Activated T-helper 17 cell treated with anti-CD3 and anti-CD28 coated beads, Interleukin-2, amount 50 U/mL, for 72 hours (primary cell): ENCODE measurements around the gene DNAH10. TPM values are rescaled to one million over a fixed set of nuclear protein-coding genes. Genes with fewer than 3 reads are reported as not detected.

Experiments
- ATAC-seq: fragments of 150-1000 bp; cut with Tn5 transposase; replicated peaks from 2 replicates; pipeline ENCODE4 v1.10.0; 2021; ENCODE audit warnings: mild to moderate bottlenecking, moderate library complexity
- H3K27ac Mint-ChIP-seq: one replicate; pipeline ENCODE4 v1.8.0; 2022; ENCODE audit warnings: mixed read lengths
- H3K27me3 Mint-ChIP-seq: one replicate; pipeline ENCODE4 v1.8.0; 2022; ENCODE audit warnings: mixed read lengths
- H3K36me3 Mint-ChIP-seq: one replicate; pipeline ENCODE4 v1.8.0; 2022; ENCODE audit warnings: low read depth, mild to moderate bottlenecking, mixed read lengths
- H3K4me1 Mint-ChIP-seq: one replicate; pipeline ENCODE4 v1.8.0; 2022; ENCODE audit warnings: mixed read lengths
- H3K4me3 Mint-ChIP-seq: one replicate; pipeline ENCODE4 v1.8.0; 2022; ENCODE audit warnings: mild to moderate bottlenecking, mixed read lengths
- H3K9me3 Mint-ChIP-seq: one replicate; pipeline ENCODE4 v1.8.0; 2022; ENCODE audit warnings: mixed read lengths
- total RNA-seq, 2 donors: library from RNA; stranded (reverse); gene quantifications; one replicate each; pipeline ENCODE4 v1.2.3, GENCODE V29; 2022

DNAH10 gene
- total RNA-seq, 2 donors from 2014 or later = 0.26 to 0.30 TPM

DNA sequence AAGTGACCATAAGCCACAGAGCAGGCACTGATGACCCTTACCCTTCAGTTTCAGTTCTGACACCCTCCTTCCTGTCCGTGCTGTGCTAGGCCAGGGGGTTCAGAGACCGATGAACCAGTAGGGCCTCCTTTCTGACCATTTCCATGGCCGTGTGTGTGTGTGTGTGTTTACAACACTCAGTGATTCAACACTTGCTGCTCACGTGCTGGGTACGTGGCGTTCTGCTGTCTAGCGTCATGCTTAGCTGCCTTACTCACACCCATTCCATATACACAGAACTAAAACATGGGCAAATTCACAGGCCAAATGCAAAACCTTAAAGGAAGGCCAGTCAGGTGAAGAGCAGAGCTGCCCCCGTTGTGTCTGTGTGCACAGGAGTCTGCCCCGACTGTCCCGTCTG is 67.5 kb downstream of the DNAH10 start:
- H3K27me3 Mint-ChIP-seq = peaks cover 18% of the 10 kb centered on the region
- no peak for ATAC-seq
- no peaks in the 10 kb centered on the region for H3K36me3 Mint-ChIP-seq
- H3K4me3 Mint-ChIP-seq = no peak overlapping the region
- no peaks in the 10 kb centered on the region for H3K4me1 Mint-ChIP-seq
- H3K9me3 Mint-ChIP-seq = peaks cover 7% of the 10 kb centered on the region
- H3K27ac Mint-ChIP-seq = no peak overlapping the region

DNA sequence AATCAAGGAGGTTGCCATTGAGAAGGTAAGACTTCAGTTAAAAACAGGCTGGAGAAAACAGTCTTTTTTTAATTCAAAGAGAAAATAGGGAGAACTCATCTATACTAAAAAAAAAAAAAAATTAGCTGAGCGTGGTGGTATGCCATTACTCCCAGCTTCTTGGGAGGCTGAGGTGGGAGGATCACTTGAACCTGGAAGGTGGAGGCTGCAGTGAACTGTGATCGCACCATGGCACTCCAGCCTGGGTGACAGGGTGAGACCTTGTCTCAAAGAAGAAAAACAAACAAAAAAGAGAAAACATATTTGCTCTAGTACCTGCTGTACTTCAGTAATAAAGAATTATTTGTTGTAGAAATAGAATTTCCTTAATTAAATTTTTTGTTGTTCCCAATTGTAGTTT is 68.6 kb downstream of the DNAH10 start:
- Mint-ChIP-seq H3K9me3 (peaks cover 11% of the 10 kb centered on the region), H3K36me3 (no peaks in the 10 kb centered on the region), H3K27me3 (peaks cover 11% of the 10 kb centered on the region), H3K4me3 (no peak overlapping the region), H3K4me1 (no peaks in the 10 kb centered on the region), H3K27ac (no peak overlapping the region)
- ATAC-seq = no peak

DNA sequence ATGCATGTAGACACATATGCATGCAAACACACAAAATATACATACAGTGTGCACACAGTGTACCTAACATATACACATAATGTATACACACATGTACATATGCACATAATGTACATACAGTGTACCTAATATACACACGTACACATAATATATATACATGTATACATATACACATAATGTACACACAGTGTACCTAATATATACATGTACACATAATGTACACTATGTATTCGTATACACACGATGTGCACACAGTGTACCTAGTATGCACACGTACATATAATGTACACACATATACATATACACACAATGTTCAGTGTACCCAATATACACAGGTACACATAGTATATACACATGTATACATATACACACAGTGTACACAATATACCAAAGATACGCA is 70.0 kb downstream of the DNAH10 start:
- no peak overlapping the region for H3K4me3 Mint-ChIP-seq
- no peaks in the 10 kb centered on the region for H3K4me1 Mint-ChIP-seq
- no peaks in the 10 kb centered on the region for H3K36me3 Mint-ChIP-seq
- H3K9me3 Mint-ChIP-seq = peaks cover 11% of the 10 kb centered on the region
- H3K27ac Mint-ChIP-seq = no peak overlapping the region
- peaks cover 11% of the 10 kb centered on the region for H3K27me3 Mint-ChIP-seq
- ATAC-seq = no peak

DNA sequence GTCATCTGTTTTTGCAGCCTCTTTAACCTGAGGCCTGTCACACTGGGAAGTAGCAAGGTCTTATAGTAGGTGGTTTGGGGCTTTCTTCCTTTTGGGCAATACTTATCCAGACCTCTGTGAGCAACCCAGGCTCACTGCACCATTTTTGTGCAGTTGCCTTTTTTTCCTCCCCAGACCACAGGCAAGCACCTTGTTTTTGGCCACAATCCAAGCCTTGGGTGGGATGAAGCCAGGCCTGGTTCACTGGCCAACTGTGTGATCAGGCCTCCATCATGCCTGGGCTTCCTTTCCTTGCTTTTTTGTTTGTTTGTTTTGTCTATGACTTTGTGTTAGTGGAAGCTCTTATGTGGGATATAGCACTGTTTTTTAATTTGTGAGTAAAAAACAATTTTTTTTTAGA is 71.7 kb downstream of the DNAH10 start:
- Mint-ChIP-seq H3K36me3 (no peaks in the 10 kb centered on the region), H3K9me3 (peaks cover 11% of the 10 kb centered on the region), H3K4me3 (no peak overlapping the region), H3K27ac (no peak overlapping the region), H3K27me3 (peaks cover 3% of the 10 kb centered on the region), H3K4me1 (no peaks in the 10 kb centered on the region)
- ATAC-seq = no peak

DNA sequence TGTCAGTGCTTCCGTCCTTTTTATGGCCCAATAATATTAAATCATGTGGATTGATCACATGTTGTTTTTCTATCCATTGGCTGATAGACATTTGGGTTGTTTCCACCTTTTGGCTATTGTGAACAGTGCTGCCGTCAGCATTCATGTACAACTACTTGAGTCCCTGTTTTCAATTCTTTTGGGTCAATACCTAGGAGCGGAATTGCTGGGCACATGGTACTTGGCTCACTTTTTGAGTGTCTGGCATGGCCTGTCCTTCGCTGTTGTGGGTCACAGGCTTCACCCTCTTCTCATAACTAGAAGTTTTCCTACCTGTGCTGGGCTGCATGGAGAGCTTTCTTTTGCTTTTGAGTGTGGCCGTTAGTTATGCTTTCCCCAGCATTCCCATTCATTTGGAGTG is 72.7 kb downstream of the DNAH10 start:
- Mint-ChIP-seq H3K4me1 (no peaks in the 10 kb centered on the region), H3K27ac (no peak overlapping the region), H3K9me3 (peaks cover 11% of the 10 kb centered on the region), H3K36me3 (no peaks in the 10 kb centered on the region), H3K27me3 (no peaks in the 10 kb centered on the region), H3K4me3 (no peak overlapping the region)
- ATAC-seq = no peak

DNA sequence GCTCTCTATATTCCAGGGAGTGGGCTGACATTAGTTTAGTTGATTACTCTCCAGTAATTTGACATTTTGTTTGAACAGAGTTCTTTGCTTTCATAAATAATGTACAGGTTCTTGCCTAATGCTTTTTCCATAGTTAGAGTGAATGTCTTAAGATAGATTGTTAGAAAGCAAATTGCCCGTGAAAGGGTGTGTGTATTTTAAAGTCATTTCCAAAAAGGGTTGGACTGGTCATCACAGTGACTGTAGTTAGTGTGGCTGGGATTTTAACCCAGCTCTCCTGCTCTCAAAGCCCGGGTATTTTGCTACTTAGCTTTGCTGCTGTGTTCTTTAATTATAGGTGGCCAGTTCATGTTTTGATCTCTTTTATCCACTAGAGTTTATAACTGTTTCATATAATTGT is 74.2 kb downstream of the DNAH10 start:
- no peak overlapping the region for H3K27ac Mint-ChIP-seq
- no peak for ATAC-seq
- no peaks in the 10 kb centered on the region for H3K4me1 Mint-ChIP-seq
- peaks cover 4% of the 10 kb centered on the region for H3K27me3 Mint-ChIP-seq
- H3K4me3 Mint-ChIP-seq = no peak overlapping the region
- H3K9me3 Mint-ChIP-seq = peaks cover 11% of the 10 kb centered on the region
- H3K36me3 Mint-ChIP-seq = no peaks in the 10 kb centered on the region

DNA sequence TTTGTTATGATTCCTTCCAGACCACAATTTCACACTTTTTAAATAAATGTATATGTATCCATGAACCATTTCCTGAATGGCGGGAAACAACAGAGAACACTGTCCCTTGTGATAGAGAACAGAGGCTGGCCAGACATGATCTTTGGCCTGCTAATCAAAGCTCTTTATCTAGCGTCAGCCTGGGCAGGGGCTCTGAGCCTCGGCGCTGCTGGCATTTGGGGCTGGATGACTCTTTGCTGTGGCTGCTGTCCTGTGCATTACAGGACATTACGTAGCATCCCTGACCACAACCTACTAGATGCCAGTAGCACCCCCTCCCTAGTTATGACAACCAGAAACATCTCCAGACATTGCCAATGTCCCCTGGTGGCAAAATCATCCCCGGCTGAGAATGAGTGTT is 77.7 kb downstream of the DNAH10 start:
- ATAC-seq = no peak

DNA sequence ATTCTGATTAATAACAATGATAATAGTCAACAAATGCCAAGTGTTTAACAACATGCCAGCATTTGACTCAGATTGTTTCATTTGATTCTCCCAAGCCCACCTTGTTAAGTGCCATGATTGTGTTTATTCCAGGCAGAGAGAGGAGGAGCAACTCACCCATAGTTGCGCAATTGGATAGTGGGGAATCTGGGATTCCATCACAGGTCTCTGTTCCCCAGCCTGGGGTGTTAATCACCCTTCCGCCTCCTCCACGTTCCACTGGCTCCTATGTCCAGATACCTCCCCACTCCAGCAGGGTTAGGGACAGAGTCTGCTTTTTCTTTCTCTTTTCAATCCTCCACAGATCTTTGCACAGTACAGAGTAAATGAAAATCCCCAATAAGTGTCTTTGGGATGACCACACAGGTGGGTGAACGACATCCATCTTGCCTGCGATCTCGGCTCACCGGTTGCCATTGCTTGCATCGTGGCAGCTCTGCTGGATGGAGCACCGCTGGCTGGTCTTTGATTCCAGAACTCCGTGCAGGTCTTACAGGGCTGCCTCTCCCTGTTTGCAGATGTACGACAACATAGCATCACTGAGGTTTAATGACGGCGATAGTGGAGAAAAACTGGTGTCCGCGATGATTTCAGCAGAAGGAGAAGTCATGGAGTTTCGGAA is 78.8 kb downstream of the DNAH10 start:
- no peak for ATAC-seq
- H3K27me3 Mint-ChIP-seq = peaks cover 5% of the 10 kb centered on the region
- H3K4me1 Mint-ChIP-seq = no peaks in the 10 kb centered on the region
- H3K4me3 Mint-ChIP-seq = no peak overlapping the region
- no peaks in the 10 kb centered on the region for H3K9me3 Mint-ChIP-seq
- H3K36me3 Mint-ChIP-seq = no peaks in the 10 kb centered on the region
- no peak overlapping the region for H3K27ac Mint-ChIP-seq

More for the DNA sequence above, 77.7 kb downstream of the DNAH10 start:
- Mint-ChIP-seq H3K4me3 (no peak overlapping the region), H3K27ac (no peak overlapping the region), H3K9me3 (peaks cover under 1% of the 10 kb centered on the region), H3K36me3 (no peaks in the 10 kb centered on the region), H3K4me1 (no peaks in the 10 kb centered on the region), H3K27me3 (peaks cover 5% of the 10 kb centered on the region)

DNA sequence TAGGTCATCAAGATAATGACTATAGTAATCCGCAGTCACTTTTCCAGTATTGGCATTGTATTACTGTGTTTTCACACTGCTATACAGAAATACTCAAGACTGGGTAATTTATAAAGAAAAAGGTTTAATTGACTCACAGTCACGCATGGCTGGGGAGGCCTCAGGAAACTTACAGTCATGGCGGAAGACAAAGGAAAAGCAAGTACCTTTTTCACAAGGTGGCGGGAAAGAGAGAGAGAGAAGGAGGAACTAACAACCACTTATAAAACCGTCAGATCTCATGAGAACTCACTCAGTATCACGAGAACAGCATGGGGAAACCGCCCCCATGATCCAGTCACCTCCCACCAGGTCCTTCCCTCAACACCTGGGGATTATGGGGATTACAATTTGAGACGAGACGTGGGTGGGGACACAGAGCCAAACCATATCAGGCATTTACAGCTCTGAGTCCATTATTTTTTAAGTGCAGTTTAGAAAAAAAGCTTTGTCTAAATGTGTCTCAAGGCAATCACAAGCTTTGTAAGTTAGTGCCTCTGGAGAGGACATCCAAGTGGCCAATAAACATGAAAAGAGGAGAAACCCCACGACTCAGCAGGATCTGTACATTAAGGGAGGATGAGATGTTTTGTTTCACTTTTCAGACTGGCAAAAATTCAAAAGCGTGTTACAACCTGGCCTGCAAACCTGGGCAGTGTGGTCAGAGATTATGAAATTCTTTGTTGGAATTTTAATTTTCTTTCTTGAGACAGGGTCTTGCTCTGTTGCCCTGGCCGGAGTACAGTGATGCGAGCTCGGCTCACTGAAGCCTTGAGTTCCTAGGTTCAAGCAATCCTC is 82.0 kb downstream of the DNAH10 start:
- Mint-ChIP-seq H3K27ac (no peak overlapping the region), H3K4me3 (no peak overlapping the region), H3K9me3 (no peaks in the 10 kb centered on the region), H3K4me1 (no peaks in the 10 kb centered on the region), H3K36me3 (no peaks in the 10 kb centered on the region), H3K27me3 (peaks cover 5% of the 10 kb centered on the region)
- no peak for ATAC-seq

DNA sequence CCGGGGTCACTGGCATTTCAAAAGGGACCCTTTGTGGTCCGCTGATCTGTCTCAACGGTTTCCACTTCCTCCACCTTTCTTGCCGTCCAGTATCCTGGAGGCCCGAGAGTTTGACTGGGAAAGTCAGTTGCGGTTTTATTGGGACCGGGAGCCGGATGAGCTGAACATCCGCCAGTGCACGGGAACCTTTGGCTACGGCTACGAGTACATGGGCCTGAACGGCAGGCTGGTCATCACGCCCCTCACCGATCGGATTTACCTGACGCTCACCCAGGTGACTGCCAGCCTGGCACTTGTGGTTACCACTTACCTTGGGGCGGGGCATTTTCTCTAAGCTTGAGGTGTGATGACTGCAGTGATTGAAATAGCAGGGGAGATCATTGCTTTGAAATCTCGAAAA is 83.8 kb downstream of the DNAH10 start:
- ATAC-seq = no peak

DNA sequence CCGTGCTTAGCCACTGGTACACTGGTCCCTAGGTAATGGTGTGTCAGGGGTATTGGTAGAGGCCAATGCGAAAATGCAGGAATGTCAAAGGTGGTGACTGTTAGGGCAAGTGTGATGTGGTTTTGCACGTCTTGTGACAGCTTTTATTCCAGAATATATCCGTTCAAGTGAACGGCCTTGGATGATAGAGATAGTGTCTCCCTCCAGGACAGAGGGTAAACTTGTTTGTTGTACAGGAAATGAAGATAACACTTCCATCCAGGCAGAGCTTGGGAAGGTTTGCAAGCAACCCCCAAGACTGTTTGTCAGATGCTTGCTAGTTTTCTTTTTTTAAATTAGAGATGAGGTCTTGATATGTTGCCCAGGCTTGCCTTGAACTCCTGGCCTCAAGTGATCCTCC is 84.2 kb downstream of the DNAH10 start:
- Mint-ChIP-seq H3K27ac (no peak overlapping the region), H3K4me3 (no peak overlapping the region), H3K4me1 (no peaks in the 10 kb centered on the region), H3K27me3 (peaks cover under 1% of the 10 kb centered on the region), H3K9me3 (no peaks in the 10 kb centered on the region), H3K36me3 (no peaks in the 10 kb centered on the region)
- no peak for ATAC-seq

More for the DNA sequence above, 83.8 kb downstream of the DNAH10 start:
- H3K27ac Mint-ChIP-seq = no peak overlapping the region
- H3K9me3 Mint-ChIP-seq = no peaks in the 10 kb centered on the region
- H3K4me1 Mint-ChIP-seq = no peaks in the 10 kb centered on the region
- H3K4me3 Mint-ChIP-seq = no peak overlapping the region
- peaks cover 5% of the 10 kb centered on the region for H3K27me3 Mint-ChIP-seq
- no peaks in the 10 kb centered on the region for H3K36me3 Mint-ChIP-seq

DNA sequence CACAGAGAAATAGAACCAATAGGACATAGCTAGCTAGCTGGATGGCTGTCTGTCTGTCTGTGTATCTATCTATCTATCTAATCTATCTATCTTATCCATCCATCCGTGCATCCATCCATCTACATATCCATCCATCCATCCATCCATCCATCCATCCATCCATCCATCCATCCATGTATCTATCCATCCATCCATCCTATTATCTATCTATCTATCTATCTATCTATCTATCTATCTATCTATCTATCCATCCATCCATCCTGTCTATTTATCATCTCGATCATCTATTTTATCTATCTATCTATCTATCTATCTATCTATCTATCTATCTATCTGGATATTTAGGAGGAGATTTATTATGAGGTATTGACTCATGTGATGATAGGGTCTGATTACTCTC is 84.9 kb downstream of the DNAH10 start:
- no peaks in the 10 kb centered on the region for H3K9me3 Mint-ChIP-seq
- H3K4me3 Mint-ChIP-seq = no peak overlapping the region
- no peak overlapping the region for H3K27ac Mint-ChIP-seq

DNA sequence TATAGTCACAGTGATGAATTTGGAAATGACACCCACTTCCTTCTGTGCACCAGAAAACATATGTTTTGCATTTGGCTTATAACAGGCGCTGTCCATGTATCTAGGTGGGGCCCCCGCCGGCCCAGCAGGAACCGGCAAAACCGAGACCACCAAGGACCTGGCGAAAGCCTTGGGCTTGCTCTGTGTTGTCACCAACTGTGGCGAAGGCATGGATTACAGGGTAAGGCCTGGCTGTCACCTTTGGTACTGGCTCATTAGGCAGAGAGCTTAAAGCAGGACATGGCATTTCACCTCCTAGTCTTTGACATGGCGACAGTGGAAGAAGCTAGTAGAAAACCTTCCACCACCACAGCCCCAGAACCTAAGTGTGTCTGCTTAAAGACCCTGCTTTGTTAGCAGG is 85.8 kb downstream of the DNAH10 start:
- no peaks in the 10 kb centered on the region for H3K36me3 Mint-ChIP-seq
- no peak overlapping the region for H3K4me3 Mint-ChIP-seq
- H3K27me3 Mint-ChIP-seq = peaks cover 4% of the 10 kb centered on the region
- H3K4me1 Mint-ChIP-seq = no peaks in the 10 kb centered on the region
- ATAC-seq = no peak
- no peak overlapping the region for H3K27ac Mint-ChIP-seq
- H3K9me3 Mint-ChIP-seq = no peaks in the 10 kb centered on the region

More for the DNA sequence above, 84.9 kb downstream of the DNAH10 start:
- no peak for ATAC-seq
- Mint-ChIP-seq H3K27me3 (peaks cover 3% of the 10 kb centered on the region), H3K36me3 (no peaks in the 10 kb centered on the region), H3K4me1 (no peaks in the 10 kb centered on the region)

DNA sequence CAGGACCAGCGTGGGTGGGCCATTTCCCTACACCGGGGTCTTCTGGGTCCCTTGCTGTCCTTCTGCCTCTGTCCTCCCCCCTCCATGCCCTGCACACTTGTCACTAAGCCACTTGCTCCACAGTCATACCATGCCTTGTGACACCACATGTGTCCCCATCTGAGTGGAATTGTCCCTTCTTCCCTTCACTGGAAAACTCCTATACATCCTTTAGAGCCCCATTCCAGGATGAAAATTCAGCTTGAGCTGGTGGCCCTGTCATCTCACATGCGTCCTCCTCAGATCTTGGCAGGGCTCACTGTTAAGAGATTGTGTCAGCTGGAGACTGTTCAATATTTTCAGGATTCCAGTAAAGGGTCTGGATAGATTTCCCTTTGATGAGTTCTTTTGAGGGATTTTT is 87.4 kb downstream of the DNAH10 start:
- H3K27ac Mint-ChIP-seq = no peak overlapping the region

More for the DNA sequence above, 87.4 kb downstream of the DNAH10 start:
- Mint-ChIP-seq H3K36me3 (no peaks in the 10 kb centered on the region), H3K27me3 (peaks cover 4% of the 10 kb centered on the region), H3K9me3 (no peaks in the 10 kb centered on the region), H3K4me1 (no peaks in the 10 kb centered on the region), H3K4me3 (no peak overlapping the region)
- no peak for ATAC-seq
